ENCODE measurements around the gene TDRD12. TPM values are rescaled to one million over a fixed set of nuclear protein-coding genes. Genes with fewer than 3 reads are reported as not detected.
A peak's percentile ranks its signal among the peaks of the same experiment; 100 is the strongest.

The TDRD12 gene
- polyA plus RNA-seq, 1 donor (not counting 4 experiments of a cell fraction or from before 2014, with no cell fraction given): 0.04 TPM

DNA sequence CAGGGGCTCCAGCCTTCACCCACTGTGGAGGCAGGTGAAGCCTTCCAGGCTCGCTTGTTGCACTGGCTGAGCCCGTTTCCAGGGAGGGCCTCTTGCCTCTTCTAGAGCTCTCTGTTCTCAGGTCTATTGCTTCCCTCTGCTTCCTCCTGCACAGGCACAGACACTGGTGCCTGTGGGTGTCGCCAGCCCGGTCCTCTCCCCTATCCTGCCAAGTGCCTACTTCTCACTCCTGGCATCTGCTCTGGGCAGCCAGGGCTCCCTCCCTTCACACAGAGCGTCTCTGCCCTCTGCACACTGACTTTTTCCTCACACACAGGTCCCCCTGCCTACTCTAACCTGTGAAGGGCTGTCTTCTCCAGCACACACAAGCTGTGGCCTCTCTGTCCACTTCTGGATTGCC lies 89.7 kb downstream of the TDRD12 start:
- no peaks in the 10 kb centered on the region for H3K36me3 ChIP-seq (ENCODE audit: control insufficient read depth in 2 of 2, extremely low read depth in 1 of 2, insufficient read depth in 2 of 2, low read length in 2 of 2)
- no peaks in the 10 kb centered on the region for H3K79me2 ChIP-seq (ENCODE audit: control insufficient read depth, insufficient read depth, low read length)
- H3K4me3 ChIP-seq (ENCODE audit: control insufficient read depth in 2 of 3, extremely low read depth in 1 of 3, insufficient read depth in 2 of 3, low read depth in 1 of 3, low read length in 3 of 3): no peak overlapping the region
- no peak overlapping the region for H3K27ac ChIP-seq (ENCODE audit: control insufficient read depth, insufficient read depth, low read length)
- DNase-seq (ENCODE audit: low read depth, low spot score) (no peak), FAIRE-seq (no peak)
- no peaks in the 10 kb centered on the region for H4K20me1 ChIP-seq (ENCODE audit: control insufficient read depth, extremely low read depth, insufficient read depth, low read length)
- no peaks in the 10 kb centered on the region for H3K9me1 ChIP-seq (ENCODE audit: control insufficient read depth, extremely low read depth, insufficient read depth, low read length)
- dilution Hi-C loops (cut with MboI; ENCODE audit: extremely low pct_ligation_motif_present, low sequenced_read_pairs): no loop called here
- H3K27me3 ChIP-seq (ENCODE audit: control insufficient read depth, extremely low read depth, insufficient read depth, low read length): no peaks in the 10 kb centered on the region
- peak overlapping the region; percentile 49 for H2AFZ ChIP-seq (ENCODE audit: control insufficient read depth, low read length)
- H3K4me1 ChIP-seq (ENCODE audit: control insufficient read depth, extremely low read depth, insufficient read depth, low read length): peaks cover 3% of the 10 kb centered on the region
- peak overlapping the region; percentile 5 for H3K4me2 ChIP-seq (ENCODE audit: control insufficient read depth, extremely low read depth, insufficient read depth, low read depth, low read length)
- TF ChIP-seq CTCF (optimal IDR thresholded peaks at IDR 0.05 in 1 of 3, IDR thresholded peaks at IDR 0.05 in 1 of 3, conservative IDR thresholded peaks at IDR 0.05 in 1 of 3; ENCODE audit: extremely low read depth in 1 of 3, insufficient read depth in 2 of 3, low read length in 3 of 3) (no peak), EZH2 (IDR thresholded peaks at IDR 0.05; ENCODE audit: low read length) (no peak)
- no peaks in the 10 kb centered on the region for H3K9me3 ChIP-seq (ENCODE audit: control insufficient read depth, low read depth, low read length)
- no peak overlapping the region for H3K9ac ChIP-seq (ENCODE audit: control insufficient read depth, extremely low read depth, insufficient read depth, low read length)

- no peak overlapping the region for H3K4me2 ChIP-seq (ENCODE audit: control insufficient read depth, extremely low read depth, insufficient read depth, low read depth, low read length)
- H3K9me3 ChIP-seq (ENCODE audit: control insufficient read depth, low read depth, low read length): no peaks in the 10 kb centered on the region
- no peak for DNase-seq (ENCODE audit: low read depth, low spot score)
- no peak overlapping the region for H3K9ac ChIP-seq (ENCODE audit: control insufficient read depth, extremely low read depth, insufficient read depth, low read length)
- H3K79me2 ChIP-seq (ENCODE audit: control insufficient read depth, insufficient read depth, low read length): no peaks in the 10 kb centered on the region
- FAIRE-seq: no peak
- no peaks in the 10 kb centered on the region for H3K9me1 ChIP-seq (ENCODE audit: control insufficient read depth, extremely low read depth, insufficient read depth, low read length)
- no peaks in the 10 kb centered on the region for H3K36me3 ChIP-seq (ENCODE audit: control insufficient read depth in 2 of 2, extremely low read depth in 1 of 2, insufficient read depth in 2 of 2, low read length in 2 of 2)
- no peaks in the 10 kb centered on the region for H4K20me1 ChIP-seq (ENCODE audit: control insufficient read depth, extremely low read depth, insufficient read depth, low read length)
- H3K27ac ChIP-seq (ENCODE audit: control insufficient read depth, insufficient read depth, low read length): no peak overlapping the region
- dilution Hi-C loops (cut with MboI; ENCODE audit: extremely low pct_ligation_motif_present, low sequenced_read_pairs): no loop called here
- TF ChIP-seq CTCF (optimal IDR thresholded peaks at IDR 0.05 in 1 of 3, IDR thresholded peaks at IDR 0.05 in 1 of 3, conservative IDR thresholded peaks at IDR 0.05 in 1 of 3; ENCODE audit: extremely low read depth in 1 of 3, insufficient read depth in 2 of 3, low read length in 3 of 3) (no peak), EZH2 (IDR thresholded peaks at IDR 0.05; ENCODE audit: low read length) (no peak)
- H3K4me3 ChIP-seq (ENCODE audit: control insufficient read depth in 2 of 3, extremely low read depth in 1 of 3, insufficient read depth in 2 of 3, low read depth in 1 of 3, low read length in 3 of 3): no peak overlapping the region
- H3K4me1 ChIP-seq (ENCODE audit: control insufficient read depth, extremely low read depth, insufficient read depth, low read length): peaks cover 3% of the 10 kb centered on the region
- no peaks in the 10 kb centered on the region for H3K27me3 ChIP-seq (ENCODE audit: control insufficient read depth, extremely low read depth, insufficient read depth, low read length)
- H2AFZ ChIP-seq (ENCODE audit: control insufficient read depth, low read length): no peak overlapping the region
Measured at GRCh38 chr19:32809754-32810153, 90.2 kb downstream of the TDRD12 start.
